GM21576 (cell line): Measurements from ENCODE around the gene CAMSAP3.
A peak's percentile ranks its signal among the peaks of the same experiment; 100 is the strongest.
"Not testable (repeated sequence)": the region's sequence is repeated elsewhere in the genome, so short reads cannot be mapped to it uniquely, and the experiment has no call there.

Experiments used
- ATAC-seq: cut with Tn5 transposase; IDR thresholded peaks from one replicate; pipeline ENCODE4 v1.9.1; 2021; ENCODE audit warnings: mild to moderate bottlenecking, moderate library complexity; ENCODE audit not compliant: unreplicated experiment

CAMSAP3 gene

GRCh38 chr19:7629347-7630054 is 33.8 kb downstream of the CAMSAP3 start, which contains the start of the genes PET100 and XAB2:
PET100 (plus strand) TSS chr19:7629793; CDS start chr19:7629834, 41 bp downstream.
XAB2 (minus strand) TSS chr19:7629545; CDS start chr19:7629527, 18 bp downstream.
- ATAC-seq: peak; percentile 83

DNA sequence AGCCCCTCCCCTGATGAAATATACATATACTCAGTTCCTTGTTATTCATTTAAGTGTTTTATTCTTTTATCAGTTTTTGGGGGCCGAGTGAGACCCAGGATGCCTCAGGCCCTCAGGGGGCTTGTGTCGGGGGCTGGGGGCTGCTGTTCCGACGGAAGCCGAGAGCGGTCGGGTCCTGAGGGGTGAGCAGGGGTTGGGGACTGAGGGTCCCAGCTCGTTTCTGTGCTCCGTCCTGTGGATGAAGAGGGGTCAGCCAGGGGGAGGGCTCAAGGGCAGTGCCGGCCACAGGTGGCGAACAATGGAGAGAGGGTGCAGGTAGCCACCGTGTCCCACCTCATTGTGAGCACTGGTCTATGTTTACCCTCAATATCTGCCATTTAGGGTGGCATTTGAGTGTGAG is 35.9 kb downstream of the CAMSAP3 start:
- ATAC-seq: no peak

DNA sequence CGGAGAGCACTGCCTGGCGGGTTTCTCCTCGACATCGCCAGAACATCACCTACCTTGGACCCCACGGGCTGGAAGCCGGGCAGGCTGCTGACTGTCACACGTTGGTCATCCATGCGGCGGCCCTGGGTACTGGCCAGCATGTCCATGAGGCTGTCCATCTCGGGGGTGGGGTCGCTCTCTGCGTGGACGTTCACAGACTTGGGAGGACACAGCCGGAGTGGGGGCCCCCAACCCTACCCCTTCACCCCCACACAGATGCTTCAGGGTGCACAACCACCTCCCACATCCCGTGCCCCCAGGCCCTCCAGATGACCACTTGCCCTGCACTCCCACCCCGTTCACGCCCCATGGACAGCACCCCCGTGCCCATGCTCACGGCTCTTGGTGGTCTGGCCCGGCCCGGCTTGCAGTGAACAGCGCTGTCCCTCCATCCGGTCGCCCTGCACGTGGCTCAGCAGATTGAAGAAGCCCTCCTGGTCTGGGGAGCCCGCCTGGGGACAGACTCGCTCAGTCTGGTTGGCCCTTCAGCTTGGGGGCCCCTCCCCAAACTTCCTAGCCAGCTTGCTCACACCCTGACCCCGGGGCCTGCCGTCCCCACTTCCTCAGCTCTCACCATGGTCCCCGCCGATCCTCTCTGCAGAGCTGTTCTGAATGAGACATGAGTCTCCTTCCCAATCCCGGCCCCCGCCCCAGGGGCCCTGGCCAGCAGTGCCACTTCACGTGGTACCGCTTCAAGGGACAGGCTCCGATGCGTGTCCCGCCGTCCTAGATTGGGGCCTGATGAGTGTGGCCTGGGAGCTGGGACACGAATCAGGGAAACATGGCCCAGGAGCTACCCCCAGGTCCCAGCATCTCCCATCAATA is 36.9 kb downstream of the CAMSAP3 start:
- no peak for ATAC-seq

- ATAC-seq: no peak
Measured at GRCh38 chr19:7633698-7634097, 38.0 kb downstream of the CAMSAP3 start, which contains the start of gene PCP2. PCP2 (minus strand) TSS chr19:7633719; CDS start chr19:7633457, 262 bp downstream.

- ATAC-seq: no peak
Measured at GRCh38 chr19:7635670-7636069, 40.0 kb downstream of the CAMSAP3 start.

DNA sequence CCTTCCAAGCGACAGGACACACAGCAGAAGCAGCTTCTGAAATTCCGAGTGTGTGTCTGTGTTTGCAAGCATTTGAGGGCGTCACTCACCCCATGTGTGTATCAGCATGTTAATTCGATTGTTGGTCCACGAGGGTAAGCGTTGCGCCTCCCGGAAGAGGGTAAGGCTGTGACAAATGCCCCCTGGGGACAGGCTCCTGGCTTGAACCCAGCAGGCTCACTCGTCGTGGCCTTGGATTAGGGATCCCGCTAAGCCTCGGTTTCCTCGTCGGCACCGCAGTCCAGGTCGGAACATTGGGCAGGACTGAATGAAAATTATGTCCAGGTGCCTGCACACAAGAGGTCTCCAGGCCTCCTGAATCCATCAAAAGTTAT is 40.6 kb downstream of the CAMSAP3 start:
- no peak for ATAC-seq

GRCh38 chr19:7636691-7637373 is 41.2 kb downstream of the CAMSAP3 start, which contains the start of gene STXBP2:
STXBP2 (plus strand) TSS chr19:7637110; CDS start chr19:7637150, 40 bp downstream.
- peak; percentile 45 for ATAC-seq

DNA sequence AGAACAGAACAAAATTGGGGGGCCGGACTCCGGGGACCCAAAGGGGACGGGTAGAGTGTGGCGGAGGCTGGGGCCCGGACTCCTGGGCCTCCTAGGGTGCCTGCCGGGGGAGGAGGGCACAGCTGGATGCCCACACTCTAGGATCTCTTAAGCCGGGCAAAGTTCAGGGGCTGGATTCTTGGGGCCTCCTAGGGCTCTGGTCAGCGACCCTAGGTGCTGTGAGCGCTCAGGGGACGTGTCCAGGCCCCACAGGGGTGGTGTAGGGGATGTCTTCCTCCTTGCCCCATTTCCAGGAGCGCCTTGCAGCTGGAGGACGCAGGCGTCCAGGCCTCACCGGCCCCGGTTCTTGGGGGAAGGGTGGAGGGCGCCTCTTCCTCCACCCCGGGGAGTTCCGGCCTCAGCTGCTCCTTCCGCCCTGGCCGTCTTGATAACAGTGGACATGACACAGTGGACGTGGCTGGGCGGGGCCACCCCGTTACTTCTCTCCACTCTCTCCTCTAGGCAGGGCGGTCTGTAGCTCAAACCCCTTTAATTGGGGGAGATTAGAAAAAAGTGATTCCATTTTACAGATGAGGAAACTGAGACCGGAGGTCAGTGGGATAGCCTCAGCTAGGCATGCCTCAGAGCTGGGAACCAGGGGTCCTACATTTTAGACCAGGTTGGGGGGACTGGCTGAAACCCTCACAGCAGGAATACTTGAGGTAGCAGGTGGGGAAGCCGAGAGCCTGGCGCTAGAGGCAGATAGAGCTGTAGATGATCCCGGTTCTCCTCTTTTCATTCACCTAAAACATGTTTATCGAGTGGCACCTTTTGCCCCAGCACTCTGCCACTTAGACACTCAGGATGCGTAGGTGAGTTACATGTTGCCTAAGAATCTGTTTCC is 42.0 kb downstream of the CAMSAP3 start:
- ATAC-seq: peak; percentile 18

- ATAC-seq: no peak
Measured at GRCh38 chr19:7638802-7639465, 43.3 kb downstream of the CAMSAP3 start.

GRCh38 chr19:7639863-7640348 is 44.2 kb downstream of the CAMSAP3 start:
- no peak for ATAC-seq

DNA sequence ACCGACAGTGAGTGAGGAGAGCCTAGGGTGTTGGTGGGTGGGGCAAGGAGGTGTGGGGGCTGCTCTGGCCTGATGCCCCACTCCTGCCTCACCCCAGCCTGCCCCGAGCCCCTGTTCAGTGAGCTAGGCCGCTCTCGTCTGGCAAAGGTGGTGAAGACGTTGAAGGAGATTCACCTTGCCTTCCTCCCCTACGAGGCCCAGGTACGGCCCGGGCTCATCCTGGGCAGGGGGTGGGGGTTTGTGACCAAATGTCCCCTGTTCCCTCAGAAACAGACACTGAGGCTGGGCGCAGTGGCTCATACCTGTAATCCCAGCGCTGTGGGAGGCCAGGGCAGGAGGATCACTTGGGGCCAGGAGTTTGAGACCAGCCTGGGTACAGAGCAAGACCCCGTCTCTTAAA is 45.1 kb downstream of the CAMSAP3 start:
- no peak for ATAC-seq

- no peak for ATAC-seq
Measured at GRCh38 chr19:7641290-7642276, 45.9 kb downstream of the CAMSAP3 start.

DNA sequence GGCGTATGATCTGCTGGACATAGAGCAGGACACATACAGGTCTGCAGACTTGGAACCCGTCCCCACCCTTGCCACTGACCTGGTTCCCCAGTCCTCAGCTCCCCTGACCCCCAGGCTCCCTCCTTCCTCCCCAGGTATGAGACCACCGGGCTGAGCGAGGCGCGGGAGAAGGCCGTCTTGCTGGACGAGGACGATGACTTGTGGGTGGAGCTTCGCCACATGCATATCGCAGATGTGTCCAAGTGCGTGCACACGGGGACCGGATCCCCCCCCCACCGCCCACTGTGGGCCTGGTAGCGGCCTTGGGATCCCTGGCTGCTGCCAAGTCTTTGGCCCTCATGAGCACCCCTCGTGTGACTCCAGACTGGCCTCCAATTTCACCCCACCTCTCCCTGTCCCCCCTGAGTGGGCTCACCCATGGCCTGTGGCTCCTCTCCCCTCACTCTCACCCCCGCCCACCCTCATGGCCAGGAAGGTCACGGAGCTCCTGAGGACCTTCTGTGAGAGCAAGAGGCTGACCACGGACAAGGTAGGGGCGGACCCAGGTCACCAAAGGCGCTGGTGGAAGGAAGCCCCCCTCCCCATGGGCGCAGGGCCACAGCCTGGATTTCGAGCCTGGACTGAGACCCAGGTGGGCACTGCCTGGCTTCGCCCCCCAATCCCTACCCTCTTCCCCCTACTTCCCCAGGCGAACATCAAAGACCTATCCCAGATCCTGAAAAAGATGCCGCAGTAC is 46.8 kb downstream of the CAMSAP3 start:
- ATAC-seq: no peak

- no peak for ATAC-seq
Measured at GRCh38 chr19:7643031-7643415, 47.4 kb downstream of the CAMSAP3 start.

GRCh38 chr19:7643629-7644549 is 48.2 kb downstream of the CAMSAP3 start:
- not testable (repeated sequence) for ATAC-seq

DNA sequence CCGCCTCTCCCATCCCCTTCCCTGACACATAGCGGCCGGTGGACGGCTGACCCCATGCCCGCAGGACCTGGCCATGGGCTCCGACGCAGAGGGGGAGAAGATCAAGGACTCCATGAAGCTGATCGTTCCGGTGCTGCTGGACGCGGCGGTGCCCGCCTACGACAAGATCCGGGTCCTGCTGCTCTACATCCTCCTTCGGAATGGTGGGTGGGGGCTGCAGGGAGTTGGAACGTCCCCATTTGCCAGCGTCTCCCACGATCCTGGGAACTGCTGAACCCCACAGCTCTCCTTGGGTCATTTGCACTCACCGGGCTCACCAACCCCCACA is 48.9 kb downstream of the CAMSAP3 start:
- ATAC-seq: no peak

DNA sequence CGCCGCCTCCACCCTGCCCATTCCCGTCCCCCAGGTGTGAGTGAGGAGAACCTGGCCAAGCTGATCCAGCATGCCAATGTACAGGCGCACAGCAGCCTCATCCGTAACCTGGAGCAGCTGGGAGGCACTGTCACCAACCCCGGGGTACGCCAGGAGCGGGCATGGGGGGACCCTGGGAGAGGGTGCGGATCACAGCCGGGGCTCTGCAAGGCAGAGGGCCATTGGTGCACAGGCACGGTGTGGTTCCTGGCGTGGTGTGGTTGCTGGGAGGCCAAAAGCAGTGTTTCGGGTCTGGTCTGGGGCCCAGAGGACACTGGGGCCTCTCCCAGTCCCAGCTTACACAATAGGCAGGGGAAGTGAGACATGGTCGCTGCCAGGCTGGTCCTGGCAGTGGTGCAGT is 49.5 kb downstream of the CAMSAP3 start:
- no peak for ATAC-seq
